GM21423 (cell line): ENCODE measurements around the gene XPO5.
A peak's percentile ranks its signal among the peaks of the same experiment; 100 is the strongest.
"Not testable (repeated sequence)": the region's sequence is repeated elsewhere in the genome, so short reads cannot be mapped to it uniquely, and the experiment has no call there.

Source experiments
- ATAC-seq: cut with Tn5 transposase; IDR thresholded peaks from one replicate; pipeline ENCODE4 v1.9.1; 2021; ENCODE audit warnings: mild to moderate bottlenecking, moderate library complexity; ENCODE audit not compliant: unreplicated experiment

Gene XPO5

DNA sequence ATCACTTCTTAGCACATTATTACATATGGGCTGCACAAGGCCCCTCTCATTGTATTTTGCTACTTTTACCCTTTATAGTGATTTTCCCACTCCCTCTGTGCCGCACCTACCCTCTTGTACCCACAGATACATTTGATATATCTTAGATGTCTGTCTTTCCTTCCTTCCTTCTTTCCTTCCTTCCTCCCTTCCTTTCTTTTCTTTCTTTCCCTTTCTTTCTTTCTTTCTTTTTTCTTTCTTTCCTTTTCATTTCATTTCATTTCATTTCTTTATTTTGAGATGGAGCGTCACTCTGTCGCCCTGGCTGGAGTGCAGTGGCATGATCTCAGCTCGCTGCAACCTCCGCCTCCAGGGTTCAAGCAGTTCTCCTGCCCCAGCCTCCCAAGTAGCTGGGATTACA is 12.4 kb upstream of the XPO5 start:
- no peak for ATAC-seq

DNA sequence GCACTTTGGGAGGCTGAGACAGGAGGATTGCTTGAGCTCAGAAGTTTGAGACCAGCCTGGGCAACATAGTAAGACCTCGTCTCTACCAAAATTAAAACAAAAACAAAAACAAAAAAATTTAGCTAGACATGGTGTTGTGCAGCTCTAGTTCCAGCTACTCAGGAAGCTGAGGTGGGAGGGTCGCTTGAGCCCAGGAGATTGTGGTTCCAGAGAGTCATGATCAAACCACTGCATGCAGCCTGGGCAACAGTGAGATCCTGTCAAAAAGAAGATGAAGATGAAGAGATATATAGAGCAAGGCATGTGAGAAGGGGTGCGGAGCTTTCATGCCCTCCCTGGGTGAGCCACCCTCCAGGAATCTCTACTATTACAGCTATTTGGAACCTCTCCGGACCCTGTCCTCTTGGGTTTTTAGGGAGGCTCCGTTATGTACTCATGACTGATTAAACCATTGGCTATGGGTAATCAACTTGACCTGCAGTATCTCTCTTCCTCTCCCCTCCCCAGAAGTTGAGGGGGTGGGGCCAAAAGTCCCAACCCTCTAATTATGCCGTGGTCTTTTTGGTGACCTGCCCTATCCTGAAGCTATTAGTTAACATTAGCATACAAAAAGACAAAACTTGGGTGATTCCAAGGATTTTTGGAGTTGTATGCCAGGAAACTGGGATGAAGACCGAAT is 9.2 kb upstream of the XPO5 start:
- no peak for ATAC-seq

DNA sequence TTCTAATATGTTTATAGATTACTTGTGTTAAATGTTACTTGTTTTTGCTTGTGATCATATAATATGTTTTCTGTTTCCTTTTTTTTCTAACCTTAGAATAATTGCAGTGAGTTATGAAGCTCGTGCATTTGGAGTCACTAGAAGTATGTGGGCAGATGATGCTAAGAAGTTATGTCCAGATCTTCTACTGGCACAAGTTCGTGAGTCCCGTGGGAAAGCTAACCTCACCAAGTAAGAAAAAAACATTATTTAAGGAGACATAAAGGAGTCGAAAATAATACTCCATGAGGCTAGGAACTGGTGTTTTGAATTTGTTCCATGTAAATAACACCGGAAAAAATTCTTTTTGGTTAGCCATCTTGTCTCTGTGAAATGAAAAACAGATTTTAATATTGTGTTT is 7.1 kb upstream of the XPO5 start:
- no peak for ATAC-seq

GRCh38 chr6:43579171-43579570 is 3.3 kb upstream of the XPO5 start:
- ATAC-seq: no peak

- ATAC-seq: no peak
Measured at GRCh38 chr6:43578748-43579147, 2.9 kb upstream of the XPO5 start.

DNA sequence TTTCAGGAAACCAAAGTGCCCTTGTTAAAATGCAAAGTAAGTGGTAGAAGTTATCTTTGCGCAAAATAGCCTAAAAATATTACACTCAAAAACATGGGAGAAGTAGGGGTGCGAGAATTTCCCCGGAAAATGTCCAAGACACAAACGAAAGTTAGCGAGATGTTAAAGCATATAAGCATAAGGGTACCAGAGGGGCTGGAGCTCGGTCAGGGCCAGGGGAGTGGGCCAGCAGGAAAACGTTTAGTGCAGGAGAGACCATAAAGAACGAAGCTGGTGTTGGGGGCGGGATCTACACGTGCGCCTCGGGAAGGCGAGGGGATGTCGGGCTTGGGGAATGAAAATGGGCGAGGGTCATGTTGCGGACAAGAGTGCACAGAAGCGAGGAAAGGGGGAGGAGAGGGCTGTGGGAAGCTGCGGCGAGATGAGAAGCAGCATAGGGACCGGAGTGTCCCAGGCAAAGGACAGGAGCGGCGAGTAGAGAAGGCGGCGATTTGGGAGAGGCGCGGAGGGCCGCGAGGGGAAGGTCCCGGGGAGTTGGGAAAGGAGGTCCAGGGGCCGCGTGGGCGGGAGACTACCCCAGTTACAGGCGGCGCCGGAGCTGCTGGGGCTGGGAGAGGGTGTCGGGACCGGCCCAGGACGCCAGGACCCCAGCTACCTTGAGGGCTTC is 600 bp downstream of the XPO5 start:
- ATAC-seq: peak; percentile 24

DNA sequence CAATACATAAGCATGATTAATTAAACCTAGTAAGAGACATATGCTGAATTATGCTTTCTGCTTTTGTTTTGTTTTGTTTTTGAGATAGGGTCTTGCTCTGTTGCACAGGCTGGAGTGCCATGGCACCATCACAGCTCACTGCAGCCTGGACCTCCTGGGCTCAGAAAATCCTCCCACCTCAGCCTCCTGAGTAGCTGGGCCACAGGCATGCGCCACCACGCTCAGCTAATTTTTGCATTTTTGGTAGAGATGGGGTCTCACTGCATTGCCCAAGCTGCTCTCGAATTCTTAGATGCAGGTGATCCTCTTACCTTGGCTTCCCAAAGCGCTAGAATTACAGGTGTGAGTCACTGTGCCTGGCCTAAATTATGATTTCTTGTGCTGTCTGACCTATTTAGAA is 3.8 kb downstream of the XPO5 start:
- ATAC-seq: no peak

DNA sequence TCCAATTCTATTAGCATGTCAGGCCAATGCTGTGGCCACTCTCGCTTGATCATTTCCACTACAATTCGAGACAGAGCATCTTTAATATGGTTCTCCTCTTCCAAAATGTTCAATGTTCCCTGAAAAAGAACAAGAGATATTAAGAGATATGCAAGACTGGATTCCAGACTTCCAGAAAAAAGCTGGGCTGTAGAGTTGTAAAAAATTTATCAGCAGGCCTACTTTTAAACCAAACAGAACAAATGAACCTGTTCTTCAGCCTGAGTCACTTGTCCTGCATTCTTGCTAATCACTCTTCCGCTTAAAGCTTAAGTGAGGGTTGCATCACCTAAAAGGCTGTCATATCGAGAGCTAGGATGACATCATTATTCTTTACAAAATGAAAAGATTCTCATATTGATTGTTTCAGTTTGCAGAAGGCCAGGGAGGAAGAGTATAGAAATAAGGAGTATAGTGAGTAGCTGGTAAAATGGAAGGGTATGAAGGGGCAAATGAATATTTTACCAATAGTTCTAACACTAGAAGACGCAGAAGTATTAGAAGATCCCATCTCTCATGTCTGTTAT is 4.9 kb downstream of the XPO5 start:
- ATAC-seq: no peak

DNA sequence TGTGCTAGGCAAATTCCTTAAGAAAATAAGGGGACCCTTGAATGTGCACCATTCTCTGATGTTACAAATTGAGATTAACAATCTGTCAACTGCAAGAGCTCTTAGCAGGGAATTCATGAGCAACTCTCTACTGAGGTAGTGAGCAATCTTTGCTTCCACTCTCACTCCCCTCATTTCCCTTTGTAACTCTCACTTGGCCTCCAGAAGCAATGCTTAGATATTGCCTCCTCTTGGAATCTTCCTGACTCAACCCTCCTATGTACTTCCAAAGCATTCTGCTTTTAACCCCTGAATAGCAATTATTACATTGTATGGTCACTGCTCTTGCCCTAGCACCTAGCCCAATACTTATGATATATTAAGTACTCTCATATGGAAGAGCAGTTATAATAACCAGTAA is 16.5 kb downstream of the XPO5 start:
- ATAC-seq: no peak

GRCh38 chr6:43557620-43558019 is 18.2 kb downstream of the XPO5 start:
- not testable (repeated sequence) for ATAC-seq

- no peak for ATAC-seq
Measured at GRCh38 chr6:43547222-43547621, 28.6 kb downstream of the XPO5 start.

GRCh38 chr6:43544461-43544860 is 31.4 kb downstream of the XPO5 start:
- ATAC-seq: no peak

DNA sequence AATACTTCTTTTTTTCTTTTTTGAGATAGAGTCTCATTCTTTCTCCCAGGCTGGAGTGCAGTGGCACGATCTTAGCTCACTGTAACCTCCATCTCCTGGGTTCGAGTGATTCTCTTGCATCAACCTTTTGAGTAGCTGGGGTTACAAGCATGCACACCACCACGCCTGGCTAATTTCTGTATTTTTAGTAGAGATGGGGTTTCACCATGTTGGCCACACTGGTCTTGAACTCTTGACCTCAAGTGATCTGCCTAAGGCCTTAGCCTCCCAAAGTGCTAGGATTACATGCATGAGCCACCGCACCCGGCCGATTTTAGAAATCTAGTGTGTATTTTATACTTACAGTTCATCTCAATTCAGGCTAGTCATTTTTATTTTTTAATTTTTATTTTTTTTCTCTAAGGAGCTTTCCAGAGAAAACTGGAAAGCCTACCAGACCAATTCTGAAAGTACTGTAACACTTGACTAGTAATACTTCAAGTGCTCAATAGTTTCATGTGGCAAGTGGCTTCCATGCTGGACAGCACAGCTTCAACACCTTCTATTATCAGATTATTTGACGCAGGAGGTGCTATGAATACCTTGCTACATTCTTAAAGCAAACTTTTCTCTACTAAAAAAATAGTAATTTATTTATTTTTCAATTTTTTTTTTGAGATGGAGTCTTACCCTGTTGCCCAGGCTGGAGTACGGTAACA is 33.9 kb downstream of the XPO5 start:
- no peak for ATAC-seq

- no peak for ATAC-seq
Measured at GRCh38 chr6:43540507-43540906, 35.3 kb downstream of the XPO5 start.

DNA sequence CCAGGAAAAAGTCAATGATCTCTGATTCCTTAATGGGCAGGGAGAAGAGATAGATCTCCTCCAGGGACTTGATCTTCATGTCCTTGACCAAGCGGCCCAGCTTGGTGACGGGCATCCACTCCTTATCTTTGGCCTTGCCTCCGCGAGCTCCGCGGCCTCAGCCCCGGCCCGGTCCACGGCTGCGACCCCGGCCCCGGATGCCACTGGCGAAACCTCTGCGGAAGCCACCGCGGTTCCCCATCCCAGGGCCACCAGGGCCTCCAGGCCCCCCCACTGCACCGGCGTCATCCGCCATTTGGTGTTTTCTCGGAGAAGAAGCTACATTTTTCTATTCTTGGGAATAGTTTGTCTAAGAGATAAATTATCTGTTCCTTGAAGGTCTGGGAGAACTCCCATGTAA is 36.4 kb downstream of the XPO5 start:
- not testable (repeated sequence) for ATAC-seq

GRCh38 chr6:43538986-43539385 is 36.9 kb downstream of the XPO5 start:
- not testable (repeated sequence) for ATAC-seq

- no peak for ATAC-seq
Measured at GRCh38 chr6:43532201-43532600, 43.6 kb downstream of the XPO5 start.

- ATAC-seq: no peak
Measured at GRCh38 chr6:43524483-43524961, 51.3 kb downstream of the XPO5 start.

DNA sequence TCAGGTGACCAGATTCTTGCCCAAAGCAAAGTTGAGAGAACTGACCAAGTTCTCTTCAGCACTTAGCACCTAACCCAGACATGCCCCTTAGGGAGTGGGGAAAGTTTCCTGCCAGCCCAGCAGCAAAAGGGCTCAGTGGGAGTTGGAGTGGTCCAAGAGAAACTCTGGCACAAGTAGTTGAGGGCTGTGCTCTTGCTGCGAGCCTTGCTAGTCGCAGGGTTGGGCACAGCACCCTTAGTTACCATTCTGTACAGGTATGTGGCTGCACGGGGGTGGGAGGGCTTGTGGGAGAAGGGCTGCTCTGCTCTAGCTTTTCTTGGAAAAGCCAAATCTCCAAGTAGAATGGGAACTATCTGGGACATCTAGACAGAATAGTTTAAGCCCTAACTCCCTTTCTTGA is 52.6 kb downstream of the XPO5 start:
- ATAC-seq: no peak

DNA sequence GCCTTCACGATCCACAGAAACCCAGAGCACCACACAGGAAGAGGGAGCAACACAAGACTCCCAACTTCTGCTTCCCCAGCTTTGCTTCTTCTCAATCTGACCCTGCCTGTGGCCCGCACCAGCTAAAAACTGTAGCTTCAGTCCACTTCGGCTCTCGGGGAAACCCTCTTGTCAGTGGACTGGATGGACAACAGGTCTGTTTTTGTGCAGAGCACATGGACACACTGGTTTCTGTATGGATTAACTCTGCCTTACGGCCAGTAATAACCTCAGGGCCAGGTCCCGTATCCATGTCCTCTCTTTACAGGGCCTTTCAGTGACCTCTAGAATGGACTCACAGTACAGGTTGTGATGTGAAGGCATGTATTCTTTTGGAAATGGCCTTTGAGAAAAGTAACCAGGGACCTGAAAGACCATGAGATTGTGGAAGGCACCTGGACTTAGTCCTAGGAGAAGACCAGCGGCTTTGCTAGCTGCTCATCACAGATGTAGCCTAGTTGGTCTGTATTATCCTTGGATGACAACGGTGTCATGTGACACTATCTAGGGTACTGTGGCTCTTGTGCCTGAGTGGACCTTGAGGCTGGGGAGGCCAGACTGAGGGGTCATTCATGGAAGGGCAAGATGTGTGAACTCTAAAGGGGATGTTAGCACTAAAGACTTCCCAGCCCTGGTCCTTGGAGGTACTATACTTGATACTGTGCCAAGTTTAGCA is 53.1 kb downstream of the XPO5 start:
- no peak for ATAC-seq

- no peak for ATAC-seq
Measured at GRCh38 chr6:43521836-43522235, 54.0 kb downstream of the XPO5 start.
